Endothelial cell (in vitro differentiated cells): ENCODE measurements around the gene COL15A1. TPM values are rescaled to one million over a fixed set of nuclear protein-coding genes. Genes with fewer than 3 reads are reported as not detected.
"Not testable (repeated sequence)": the region's sequence is repeated elsewhere in the genome, so short reads cannot be mapped to it uniquely, and the experiment has no call there.

Experiments used
- DNase-seq: peaks from one replicate; pipeline ENCODE4 v3.0.0; 2021; ENCODE audit warnings: low spot score
- H3K27ac Mint-ChIP-seq: one replicate; pipeline ENCODE4 v1.8.0; 2021; ENCODE audit warnings: mixed read lengths, inconsistent platforms; ENCODE audit not compliant: unreplicated experiment
- H3K27me3 Mint-ChIP-seq: one replicate; pipeline ENCODE4 v1.8.0; 2021; ENCODE audit warnings: mild to moderate bottlenecking, moderate library complexity, mixed read lengths, inconsistent platforms; ENCODE audit not compliant: unreplicated experiment
- H3K36me3 Mint-ChIP-seq: one replicate; pipeline ENCODE4 v1.8.0; 2021; ENCODE audit warnings: mild to moderate bottlenecking, low read depth, mixed read lengths, inconsistent platforms; ENCODE audit not compliant: unreplicated experiment
- H3K4me1 Mint-ChIP-seq: one replicate; pipeline ENCODE4 v1.8.0; 2021; ENCODE audit warnings: mild to moderate bottlenecking, mixed read lengths, inconsistent platforms; ENCODE audit not compliant: unreplicated experiment
- H3K4me3 Mint-ChIP-seq: one replicate; pipeline ENCODE4 v1.8.0; 2021; ENCODE audit warnings: mild to moderate bottlenecking, mixed read lengths, inconsistent platforms; ENCODE audit not compliant: unreplicated experiment
- H3K9me3 Mint-ChIP-seq: one replicate; pipeline ENCODE4 v1.8.0; 2021; ENCODE audit warnings: mixed read lengths, inconsistent platforms; ENCODE audit not compliant: unreplicated experiment
- total RNA-seq: library from RNA; stranded (reverse); fragmentation: NEBNext Ultra II Directional; extraction: Animal tissue kit (Norgen Biotek cat#: 25700); gene quantifications from one replicate; pipeline ENCODE4 v1.2.1, GENCODE V29; 2021; ENCODE audit not compliant: unreplicated experiment
- TF ChIP-seq, protein P1 (sequence below): fragments of 200-600 bp; sonication (generic); IDR thresholded peaks from one replicate; pipeline ENCODE4 v1.5.0; 2021; ENCODE audit warnings: antibody characterized with exemption; ENCODE audit not compliant: unreplicated experiment

Gene COL15A1
- total RNA-seq, 1 donor from 2014 or later = 24.0 TPM

DNA sequence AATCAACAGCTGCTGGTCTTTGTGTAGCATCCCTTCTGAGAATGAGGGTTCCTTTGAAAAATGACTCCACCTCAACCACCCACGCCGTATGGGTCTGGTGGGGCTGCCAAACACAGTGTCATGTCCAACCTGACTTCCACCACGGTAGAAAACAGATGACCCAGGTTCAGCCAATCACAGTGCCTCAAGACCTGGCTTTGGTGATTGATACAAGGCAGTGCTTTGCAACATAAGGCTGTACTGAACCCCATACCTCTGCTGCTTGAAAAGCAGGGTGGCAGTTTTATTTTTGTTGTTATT lies 149.7 kb downstream of the COL15A1 start:
- no peak overlapping the region for H3K4me3 Mint-ChIP-seq
- no peak for DNase-seq
- H3K9me3 Mint-ChIP-seq = no peaks in the 10 kb centered on the region
- peaks cover 2% of the 10 kb centered on the region for H3K27me3 Mint-ChIP-seq
- H3K4me1 Mint-ChIP-seq = peaks cover 23% of the 10 kb centered on the region
- H3K36me3 Mint-ChIP-seq = peaks cover 5% of the 10 kb centered on the region
- TF ChIP-seq, protein P1, sequence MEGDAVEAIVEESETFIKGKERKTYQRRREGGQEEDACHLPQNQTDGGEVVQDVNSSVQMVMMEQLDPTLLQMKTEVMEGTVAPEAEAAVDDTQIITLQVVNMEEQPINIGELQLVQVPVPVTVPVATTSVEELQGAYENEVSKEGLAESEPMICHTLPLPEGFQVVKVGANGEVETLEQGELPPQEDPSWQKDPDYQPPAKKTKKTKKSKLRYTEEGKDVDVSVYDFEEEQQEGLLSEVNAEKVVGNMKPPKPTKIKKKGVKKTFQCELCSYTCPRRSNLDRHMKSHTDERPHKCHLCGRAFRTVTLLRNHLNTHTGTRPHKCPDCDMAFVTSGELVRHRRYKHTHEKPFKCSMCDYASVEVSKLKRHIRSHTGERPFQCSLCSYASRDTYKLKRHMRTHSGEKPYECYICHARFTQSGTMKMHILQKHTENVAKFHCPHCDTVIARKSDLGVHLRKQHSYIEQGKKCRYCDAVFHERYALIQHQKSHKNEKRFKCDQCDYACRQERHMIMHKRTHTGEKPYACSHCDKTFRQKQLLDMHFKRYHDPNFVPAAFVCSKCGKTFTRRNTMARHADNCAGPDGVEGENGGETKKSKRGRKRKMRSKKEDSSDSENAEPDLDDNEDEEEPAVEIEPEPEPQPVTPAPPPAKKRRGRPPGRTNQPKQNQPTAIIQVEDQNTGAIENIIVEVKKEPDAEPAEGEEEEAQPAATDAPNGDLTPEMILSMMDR = no peak
- H3K27ac Mint-ChIP-seq = no peak overlapping the region

DNA sequence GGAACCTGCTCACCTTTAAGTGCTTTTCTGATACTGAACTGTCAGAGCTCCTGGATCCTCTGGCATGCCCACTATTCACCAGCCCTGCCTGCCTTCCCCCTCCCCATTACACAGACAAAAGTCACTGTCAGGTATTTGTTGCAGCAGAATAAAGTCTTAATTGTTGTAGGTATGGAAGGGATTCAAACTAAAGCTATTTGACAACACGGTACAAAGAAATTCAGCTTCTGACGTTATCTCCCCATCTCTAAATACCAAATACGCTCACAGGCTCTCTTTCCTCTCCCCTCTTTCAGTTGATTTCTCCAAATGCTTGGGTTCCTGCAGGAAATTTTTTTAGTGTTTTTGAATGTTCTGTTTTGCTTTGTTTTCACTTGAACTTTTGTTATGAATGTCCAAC lies 151.9 kb downstream of the COL15A1 start:
- H3K4me3 Mint-ChIP-seq = no peak overlapping the region

GRCh38 chr9:99096409-99096808 lies 152.7 kb downstream of the COL15A1 start:
- TF ChIP-seq, protein P1 = no peak
- no peaks in the 10 kb centered on the region for H3K36me3 Mint-ChIP-seq
- H3K4me1 Mint-ChIP-seq = peaks cover 23% of the 10 kb centered on the region
- peaks cover 2% of the 10 kb centered on the region for H3K27me3 Mint-ChIP-seq
- no peak for DNase-seq
- H3K4me3 Mint-ChIP-seq = peak overlapping the region; percentile 26
- H3K9me3 Mint-ChIP-seq = no peaks in the 10 kb centered on the region
- H3K27ac Mint-ChIP-seq = peak overlapping the region; percentile 70

More for the DNA sequence above, 151.9 kb downstream of the COL15A1 start:
- Mint-ChIP-seq H3K27me3 (peaks cover 2% of the 10 kb centered on the region), H3K4me1 (peaks cover 23% of the 10 kb centered on the region), H3K9me3 (no peaks in the 10 kb centered on the region), H3K36me3 (peaks cover 4% of the 10 kb centered on the region), H3K27ac (peak overlapping the region; percentile 70)
- DNase-seq = no peak
- TF ChIP-seq, protein P1 = no peak

GRCh38 chr9:99099806-99100585 lies 156.3 kb downstream of the COL15A1 start:
- H3K9me3 Mint-ChIP-seq, H3K36me3 Mint-ChIP-seq, H3K27ac Mint-ChIP-seq, DNase-seq, H3K4me3 Mint-ChIP-seq, H3K27me3 Mint-ChIP-seq: not testable (repeated sequence)
- peaks cover 39% of the 10 kb centered on the region for H3K4me1 Mint-ChIP-seq

GRCh38 chr9:99101271-99101670 lies 157.6 kb downstream of the COL15A1 start:
- H3K27me3 Mint-ChIP-seq = peaks cover 9% of the 10 kb centered on the region
- H3K4me1 Mint-ChIP-seq = peaks cover 35% of the 10 kb centered on the region
- H3K27ac Mint-ChIP-seq = no peak overlapping the region
- TF ChIP-seq, protein P1 = no peak
- no peak overlapping the region for H3K4me3 Mint-ChIP-seq
- peaks cover 4% of the 10 kb centered on the region for H3K36me3 Mint-ChIP-seq
- no peaks in the 10 kb centered on the region for H3K9me3 Mint-ChIP-seq
- DNase-seq = no peak
